NCI-H2227 (cell line): ENCODE results near the gene TSR1.
"Not testable (repeated sequence)": the region's sequence is repeated elsewhere in the genome, so short reads cannot be mapped to it uniquely, and the experiment has no call there.

Experiments
- DNase-seq: peaks from one replicate; lab custom pipeline; 2025; ENCODE audit not compliant: unreplicated experiment; lab: John Stamatoyannopoulos, UW

TSR1 gene

DNA sequence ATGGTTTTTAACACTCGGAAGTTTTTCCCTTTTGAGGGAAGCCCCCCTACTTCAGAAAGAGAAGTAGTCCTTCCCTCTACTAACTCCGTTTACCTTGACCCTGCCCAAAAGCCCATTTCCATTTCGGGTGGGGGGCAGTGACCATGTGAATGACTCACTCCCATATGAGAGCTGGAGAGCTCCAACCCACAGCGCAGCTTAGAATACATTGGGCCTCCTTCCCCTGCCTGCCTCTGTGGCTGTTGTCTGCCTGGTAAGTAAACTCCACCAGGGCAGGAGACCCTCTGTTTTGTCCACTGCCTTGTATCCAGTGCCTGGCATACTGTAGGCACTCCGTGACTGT is 2.0 kb upstream of the TSR1 start:
- peak; percentile 32 for DNase-seq

DNA sequence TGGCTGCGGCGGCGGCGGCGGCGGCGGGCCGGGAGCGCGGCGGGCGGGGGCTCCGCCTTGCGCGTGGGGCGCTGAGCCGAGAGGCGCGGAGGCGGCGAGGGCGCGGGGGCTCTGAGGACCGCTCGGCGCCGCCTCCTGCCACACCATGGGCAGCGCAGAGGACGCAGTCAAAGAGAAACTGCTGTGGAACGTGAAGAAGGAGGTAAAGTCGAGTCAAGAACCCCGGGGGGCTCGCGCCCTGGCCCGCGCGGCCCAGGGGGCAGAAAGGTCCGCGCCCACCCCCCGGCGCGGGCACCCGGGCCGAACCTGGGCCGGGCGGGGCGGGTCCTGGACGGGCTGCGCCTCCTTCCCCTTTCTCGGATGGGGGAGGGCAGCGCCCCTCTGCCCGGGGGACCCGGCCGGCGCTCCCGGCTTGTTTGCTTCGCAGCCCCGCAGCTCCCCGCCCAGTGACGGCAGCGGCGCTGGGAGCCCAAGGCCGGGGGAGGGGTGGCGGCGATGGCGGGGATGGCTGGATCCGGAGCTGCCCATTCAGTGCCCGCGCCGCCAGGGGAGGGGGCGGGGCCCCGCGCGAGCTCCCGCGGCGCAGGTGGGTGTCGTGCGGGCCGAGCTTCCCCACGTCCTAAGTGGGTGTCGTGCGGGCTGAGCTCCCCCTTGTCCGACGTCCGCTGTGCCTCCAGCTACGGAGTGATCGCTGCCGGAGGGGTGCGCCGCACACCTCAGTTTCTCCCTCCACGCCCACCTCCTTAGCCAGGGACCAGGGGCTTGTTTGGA is 1.5 kb upstream of the TSR1 start:
- peak; percentile 66 for DNase-seq

DNA sequence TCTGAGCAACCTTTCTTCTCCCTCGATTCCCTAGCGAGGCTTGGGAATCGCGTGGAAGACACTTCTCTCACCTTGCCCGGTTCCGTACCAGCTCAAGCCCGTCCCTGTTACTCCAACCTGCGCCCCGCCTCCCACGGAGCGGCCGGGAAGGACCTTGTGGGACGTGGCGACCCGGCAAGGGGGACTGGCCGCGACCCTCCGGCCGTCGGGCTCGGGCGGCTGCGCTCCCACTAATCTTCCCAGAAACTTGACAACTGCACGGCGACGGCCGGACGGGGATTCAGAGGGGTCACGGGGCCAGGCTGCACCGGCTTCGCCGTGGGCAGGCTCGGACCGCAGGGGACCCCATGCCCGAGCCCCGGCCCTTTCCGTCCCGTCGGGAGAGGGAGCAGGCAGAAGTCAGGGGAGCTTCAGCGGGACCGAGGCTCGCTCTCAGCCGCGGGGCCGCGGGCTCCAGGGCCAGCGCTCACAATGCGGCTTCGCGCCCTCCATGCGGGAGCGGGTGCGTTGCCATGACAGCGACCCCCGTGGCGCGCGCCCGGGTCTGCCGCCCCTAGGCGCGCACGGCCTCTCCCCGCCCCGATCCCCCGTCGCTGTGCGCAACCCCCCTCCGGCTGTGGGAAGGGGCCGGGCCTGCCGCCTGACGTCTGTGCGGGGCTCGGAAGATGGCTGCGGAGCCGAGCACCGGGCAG is 741 bp upstream of the TSR1 start, which contains the start of gene SGSM2:
Gene SGSM2, plus strand, starts transcription at position 650 of the 692 bp plus-strand sequence. CDS start 188 bp downstream, outside the sequence.
- DNase-seq: peak; percentile 68

DNA sequence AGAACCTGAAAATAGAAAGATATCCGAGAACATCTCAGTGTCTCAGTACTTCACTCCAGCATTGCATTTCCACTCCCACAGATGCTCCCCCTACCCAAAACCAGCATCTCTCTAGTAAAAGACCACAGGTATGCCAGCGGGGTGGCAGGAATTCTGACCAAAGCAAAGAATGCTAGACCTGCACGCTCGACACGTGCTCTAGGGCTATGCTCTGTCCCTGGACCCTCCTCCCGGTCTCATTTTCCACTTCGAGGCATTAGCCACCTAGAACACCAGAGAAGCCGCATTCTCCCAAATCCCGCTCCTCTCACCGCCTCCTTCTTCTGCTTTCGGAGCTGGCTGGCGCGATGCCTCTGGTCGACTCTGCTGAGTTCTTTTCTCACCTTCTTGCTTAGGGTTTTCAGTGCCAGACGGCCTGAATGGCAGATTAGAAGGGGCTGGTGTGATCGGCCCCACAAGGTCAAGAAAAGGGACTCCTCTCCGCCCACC is 487 bp downstream of the TSR1 start:
- DNase-seq: no peak

DNA sequence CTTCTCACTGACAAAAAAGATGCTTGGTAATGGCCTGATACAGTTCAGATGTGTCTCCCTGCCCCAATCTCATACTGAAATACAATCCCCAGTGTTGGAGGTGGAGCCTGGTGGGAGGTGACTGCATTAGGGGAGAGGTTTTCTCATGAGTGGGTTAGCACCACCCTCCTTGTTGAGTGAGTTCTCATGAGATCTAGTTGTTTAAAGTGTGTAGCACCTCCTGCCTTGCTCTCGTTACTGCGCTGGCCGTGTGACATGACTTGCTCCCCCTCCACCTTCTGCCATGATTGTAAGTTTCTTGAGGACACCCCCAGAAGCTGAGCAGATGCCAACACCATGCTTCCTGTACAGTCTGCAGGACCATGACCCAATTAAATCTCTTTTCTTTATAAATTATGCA is 5.0 kb downstream of the TSR1 start:
- no peak for DNase-seq

DNA sequence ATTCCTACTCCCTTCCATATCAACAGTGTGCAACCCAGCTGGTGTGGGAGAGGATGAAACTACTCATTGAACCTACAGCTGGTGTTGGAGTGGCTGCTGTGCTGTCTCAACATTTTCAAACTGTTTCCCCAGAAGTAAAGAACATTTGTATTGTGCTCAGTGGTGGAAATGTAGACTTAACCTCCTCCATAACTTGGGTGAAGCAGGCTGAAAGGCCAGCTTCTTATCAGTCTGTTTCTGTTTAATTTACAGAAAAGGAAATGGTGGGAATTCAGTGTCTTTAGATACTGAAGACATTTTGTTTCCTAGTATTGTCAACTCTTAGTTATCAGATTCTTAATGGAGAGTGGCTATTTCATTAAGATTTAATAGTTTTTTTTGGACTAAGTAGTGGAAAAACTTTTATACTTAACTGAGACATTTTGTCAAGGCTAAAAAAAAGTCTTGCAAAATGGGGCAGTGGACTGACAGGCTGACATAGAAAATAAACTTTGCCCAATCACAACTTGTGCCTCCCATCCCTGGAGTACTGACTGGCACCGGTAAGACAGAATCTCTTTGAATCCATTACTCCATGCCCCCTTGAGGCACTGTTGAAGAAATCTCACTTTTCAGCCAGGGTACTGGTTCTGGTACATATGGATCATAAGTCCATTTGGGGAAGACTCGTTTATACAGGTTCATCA is 12.5 kb downstream of the TSR1 start:
- no peak for DNase-seq

DNA sequence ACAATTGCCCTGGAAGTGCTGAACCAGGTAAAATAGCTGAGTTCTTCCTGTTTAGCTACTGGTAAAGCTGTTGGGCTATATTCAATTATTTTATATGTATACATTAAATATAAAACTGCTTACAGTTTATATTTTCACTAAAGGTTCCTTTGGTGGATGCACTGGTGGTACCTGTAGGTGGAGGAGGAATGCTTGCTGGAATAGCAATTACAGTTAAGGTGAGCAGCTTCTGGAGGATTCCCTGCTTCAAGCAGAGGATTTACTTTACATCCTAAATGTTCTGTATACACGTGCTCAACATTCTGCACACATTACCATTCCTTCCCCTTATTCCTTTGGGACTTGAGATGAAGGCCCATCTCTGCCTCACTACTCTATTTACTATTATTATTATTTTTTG is 14.9 kb downstream of the TSR1 start:
- no peak for DNase-seq

DNA sequence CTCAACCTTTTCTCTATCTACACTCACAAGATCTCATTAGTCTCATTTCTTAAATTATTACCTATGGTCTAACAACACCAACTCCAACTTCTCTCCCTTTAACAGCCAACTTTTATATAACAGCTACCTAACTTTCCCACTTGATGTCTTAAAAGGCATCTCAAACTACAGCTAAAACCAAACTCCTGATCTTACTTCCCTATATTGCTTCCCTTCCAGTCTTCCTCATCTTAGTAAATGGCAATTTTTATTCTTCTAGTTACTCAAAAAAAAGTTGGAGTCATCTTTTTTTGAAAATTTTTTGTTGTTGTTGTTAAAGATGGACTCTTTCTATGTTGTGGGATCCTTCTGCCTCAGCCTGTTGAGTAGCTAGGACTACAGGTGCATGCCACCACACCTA is 17.2 kb downstream of the TSR1 start:
- DNase-seq: no peak

DNA sequence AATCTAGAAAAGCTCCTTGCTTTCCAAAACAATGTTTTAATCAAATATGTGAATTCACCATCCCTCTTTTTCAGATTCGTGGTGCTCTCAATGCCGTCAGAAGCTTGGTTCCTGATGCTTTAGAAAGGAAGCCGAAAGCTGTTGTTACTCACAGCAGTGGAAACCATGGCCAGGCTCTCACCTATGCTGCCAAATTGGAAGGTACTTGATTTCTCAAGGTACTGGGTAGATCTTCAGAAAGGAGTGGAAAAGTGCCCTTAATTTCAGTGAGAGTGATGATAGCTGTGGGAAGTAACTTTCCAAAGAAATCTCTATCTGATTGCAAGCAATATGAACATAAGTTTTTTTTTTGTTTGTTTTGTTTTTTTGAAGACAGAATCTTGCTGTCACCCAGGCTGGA is 18.5 kb downstream of the TSR1 start:
- DNase-seq: no peak

DNA sequence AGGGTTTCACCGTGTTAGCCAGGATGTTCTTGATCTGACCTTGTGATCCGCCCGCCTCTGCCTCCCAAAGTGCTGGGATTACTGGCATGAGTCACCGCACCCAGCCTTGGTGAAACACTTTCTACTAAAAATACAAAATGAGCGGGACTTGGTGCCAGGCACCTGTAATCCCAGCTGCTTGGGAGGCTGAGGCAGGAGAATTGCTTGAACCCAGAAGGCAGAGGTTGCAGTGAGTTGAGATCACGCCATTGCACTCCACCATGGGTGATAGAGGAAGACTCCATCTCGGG is 19.4 kb downstream of the TSR1 start:
- not testable (repeated sequence) for DNase-seq

DNA sequence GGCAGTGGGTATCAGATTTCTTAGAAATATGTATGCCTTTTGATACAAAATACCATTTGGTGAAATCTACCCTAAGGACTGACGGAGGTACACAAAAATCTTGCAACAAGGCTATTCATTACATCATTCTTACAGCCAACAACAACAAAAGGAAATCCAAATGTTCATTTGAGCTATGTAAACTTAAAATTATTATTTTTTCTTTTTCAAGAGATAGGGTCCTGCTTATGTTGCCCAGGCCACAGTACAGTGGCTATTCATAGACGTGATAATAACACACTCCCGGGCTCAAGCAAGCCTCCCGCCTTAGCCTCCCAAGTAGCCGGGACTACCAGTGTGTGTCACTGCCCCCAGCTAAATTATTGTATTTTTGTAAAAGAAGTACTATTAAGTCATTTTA is 23.5 kb downstream of the TSR1 start:
- DNase-seq: no peak

DNA sequence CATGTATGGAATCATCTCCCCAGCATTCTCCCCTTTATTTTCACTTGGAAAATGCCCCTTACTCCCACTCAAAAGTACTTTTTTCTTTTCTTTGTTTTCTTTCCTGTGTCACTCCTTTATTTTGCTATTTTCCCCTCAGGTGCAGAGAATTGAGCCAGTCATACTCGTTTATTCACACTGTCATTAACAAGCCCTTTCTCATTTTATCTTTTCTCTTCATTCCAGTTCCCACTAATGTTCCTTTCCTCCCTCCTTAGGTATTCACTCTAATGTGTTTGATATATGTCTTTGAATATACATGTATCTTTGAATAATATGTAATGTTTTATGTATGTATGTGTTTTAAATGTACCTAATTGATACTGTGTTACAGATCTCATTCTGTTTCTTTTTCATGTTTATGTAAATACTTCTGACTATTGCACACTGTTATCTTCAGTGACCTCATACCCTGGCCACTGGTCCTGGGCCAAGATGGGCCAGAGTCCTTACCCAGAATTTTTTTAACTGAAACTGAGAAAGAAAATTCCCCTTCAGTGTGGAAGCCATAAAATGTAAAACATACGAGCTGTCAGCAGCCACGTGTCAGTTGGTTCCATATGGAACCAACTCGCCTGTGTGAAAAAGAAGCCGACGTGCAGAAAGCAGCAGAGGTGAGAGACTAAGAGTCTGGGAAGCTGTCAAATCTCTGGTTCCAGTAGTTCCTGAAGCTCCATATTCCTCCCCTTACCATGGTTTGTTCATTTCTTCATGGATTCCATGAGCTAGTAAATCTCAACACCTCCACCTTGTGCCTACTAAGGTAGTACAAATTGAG is 26.7 kb downstream of the TSR1 start:
- no peak for DNase-seq

DNA sequence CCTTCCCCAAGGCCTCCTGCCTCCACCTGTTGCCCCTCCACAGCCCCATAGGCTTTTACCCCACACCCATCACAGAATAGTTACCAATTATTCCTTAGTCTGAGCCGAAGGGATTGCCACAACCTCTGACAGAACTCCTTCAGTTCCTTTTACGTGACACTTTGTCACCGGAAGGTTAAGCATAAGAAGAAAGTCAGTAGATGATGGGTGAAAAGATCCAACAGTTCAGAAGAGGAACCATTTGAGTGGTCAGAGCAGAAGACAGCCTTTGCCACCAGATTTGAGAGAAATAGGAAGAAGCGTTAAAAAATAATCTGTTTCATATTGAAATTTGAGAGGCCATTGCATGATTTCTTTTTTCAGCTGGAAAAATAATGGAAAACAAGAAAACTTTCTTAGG is 31.3 kb downstream of the TSR1 start:
- DNase-seq: no peak

DNA sequence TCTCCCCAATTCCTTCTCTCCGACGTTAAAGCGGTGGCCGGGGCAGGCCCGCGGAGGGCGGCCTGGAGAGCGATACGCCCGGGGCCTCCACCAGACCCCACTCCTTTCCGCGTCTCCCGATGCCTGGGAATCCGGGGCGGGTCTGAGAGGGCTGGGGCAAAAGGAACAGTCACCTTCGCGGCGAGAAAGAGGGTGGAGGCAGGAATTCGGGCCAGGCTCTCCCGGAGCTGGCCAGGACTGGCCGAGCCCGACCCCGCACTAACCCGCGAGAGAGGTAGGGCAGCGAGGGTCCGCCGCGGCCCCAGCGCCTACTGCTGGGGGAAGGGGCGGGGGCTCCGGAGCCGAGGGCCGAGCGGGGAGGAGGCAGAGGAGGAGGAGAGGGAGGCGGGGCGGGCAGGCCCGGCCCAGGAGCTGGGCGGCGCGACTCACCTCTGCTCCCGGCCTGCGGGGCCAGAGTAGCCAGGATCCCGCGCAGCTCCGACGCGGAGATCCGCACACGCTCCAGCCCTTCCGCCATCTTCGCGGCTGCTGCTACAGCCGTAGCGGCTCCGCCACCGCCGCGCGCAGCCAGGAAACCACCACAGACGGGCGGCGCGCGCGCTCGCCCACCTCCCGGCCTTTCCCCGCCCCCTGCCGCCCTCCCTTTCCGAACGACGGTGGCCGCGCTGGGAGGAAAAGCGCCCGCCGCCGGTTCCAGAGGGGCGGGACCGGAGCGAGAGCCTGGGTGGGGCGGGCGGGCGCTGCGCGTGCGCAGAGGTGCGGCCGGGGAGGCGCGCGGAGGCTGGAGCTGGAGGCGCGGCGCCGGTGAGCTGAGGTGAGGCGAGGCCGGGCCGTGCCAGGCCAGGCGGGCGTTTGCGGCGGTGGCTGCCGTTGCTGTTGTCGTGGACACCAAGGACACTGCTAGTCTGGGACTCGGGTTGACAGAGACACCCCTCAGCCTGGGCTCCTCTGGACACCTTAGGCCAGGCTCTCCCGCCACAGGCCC is 32.8 kb downstream of the TSR1 start, which contains the start of the genes SMG6 and SRR:
Gene SMG6, minus strand, starts transcription at position 582 of the 985 bp plus-strand sequence. Its CDS starts 65 bp downstream, at position 517.
Gene SRR, plus strand, starts transcription at position 747 of the 985 bp plus-strand sequence. CDS start 11,611 bp downstream, outside the sequence.
- DNase-seq: peak; percentile 93

DNA sequence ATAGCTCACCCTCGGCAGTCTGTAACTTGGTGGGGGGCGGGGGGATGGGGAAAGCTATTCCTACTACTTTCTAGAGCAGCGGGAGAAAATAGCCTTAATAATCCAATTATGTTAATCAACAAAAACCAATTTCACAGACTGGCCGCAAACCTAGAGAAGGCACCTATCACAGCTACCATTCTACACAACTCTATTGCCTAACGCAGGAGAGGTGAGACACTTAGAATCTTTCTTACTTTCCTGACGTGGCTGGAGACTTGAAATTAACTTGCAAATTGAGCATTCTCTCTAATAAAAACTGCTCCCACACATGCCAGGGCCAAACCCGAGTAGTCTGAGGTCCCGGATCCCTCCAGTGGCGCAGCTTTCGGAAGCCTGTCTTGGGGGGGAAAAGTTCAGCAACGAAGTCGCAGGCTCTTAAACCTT is 33.5 kb downstream of the TSR1 start:
- DNase-seq: no peak

DNA sequence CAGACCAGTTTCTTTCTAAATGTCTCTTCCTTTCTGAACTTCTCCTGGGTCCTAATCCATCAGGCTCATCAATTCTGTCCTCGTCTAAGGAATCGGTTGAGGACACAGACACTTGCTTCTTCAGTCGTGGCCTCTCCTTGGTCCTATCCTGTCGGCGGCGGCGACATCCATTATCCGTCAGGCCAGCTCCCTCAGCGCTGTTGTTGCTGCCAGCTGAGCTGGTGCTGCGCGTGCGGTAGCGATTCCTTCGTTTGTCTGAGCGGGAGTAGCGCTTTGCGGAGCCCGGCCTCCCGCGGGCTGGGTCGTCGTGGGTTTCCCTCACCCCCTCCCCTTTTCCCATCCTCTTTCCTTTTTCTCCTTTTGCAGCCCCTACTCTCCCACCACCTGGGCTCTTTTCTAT is 36.5 kb downstream of the TSR1 start:
- no peak for DNase-seq

DNA sequence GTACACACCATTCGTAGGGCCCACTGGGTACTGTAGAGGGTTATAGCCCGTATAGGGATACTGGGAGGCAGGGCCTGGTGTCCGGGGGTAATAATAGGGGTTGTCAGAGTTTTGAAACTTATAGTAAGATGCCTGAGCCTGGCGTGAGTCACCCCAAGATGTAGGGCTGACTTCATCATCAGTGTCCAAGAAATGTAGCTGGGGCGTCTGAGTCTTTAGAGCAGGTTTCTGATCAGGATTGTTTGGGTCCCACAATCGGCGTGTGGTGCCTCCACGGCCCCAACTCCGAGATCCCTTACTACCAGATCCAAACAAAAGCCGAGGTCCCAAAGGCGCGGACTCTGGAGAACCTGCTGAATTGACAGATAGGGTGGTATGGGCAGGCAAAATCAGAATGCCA is 37.1 kb downstream of the TSR1 start:
- no peak for DNase-seq

DNA sequence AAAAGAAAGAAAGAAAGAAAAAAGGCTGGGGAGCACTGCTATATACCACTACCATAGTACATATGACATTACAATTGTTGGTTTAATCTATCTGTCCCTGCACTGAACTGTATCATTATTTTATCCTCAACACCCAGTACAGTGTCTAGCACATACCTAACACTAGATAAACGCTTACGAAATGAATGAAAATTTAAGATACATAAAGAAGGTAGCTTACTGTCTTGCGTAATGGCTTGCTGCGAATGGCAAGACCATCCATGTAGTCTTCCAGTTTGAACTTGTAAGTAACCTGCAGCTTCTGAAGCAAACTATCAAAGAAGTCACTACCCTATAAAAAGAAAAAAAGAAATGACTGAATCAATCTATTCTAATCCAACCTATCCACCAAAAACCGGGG is 39.2 kb downstream of the TSR1 start:
- no peak for DNase-seq

DNA sequence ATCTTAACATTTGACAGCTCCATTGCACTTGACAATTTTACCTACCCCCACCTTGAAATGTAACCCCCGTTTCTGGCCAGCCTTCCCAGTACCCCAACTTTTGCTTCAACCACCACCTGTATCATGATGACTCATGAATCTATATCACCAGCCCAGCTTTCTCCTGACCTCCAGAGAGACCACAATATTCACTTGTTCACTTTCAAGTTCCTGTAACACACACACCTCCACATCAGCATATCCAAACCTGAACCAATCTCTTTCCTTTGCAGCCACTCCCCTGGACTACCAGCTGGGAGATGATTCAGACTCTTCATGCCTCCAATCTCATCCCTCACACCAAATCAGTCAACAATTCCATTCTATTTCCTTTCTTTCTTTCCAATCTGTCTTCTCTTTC is 40.7 kb downstream of the TSR1 start:
- DNase-seq: no peak

DNA sequence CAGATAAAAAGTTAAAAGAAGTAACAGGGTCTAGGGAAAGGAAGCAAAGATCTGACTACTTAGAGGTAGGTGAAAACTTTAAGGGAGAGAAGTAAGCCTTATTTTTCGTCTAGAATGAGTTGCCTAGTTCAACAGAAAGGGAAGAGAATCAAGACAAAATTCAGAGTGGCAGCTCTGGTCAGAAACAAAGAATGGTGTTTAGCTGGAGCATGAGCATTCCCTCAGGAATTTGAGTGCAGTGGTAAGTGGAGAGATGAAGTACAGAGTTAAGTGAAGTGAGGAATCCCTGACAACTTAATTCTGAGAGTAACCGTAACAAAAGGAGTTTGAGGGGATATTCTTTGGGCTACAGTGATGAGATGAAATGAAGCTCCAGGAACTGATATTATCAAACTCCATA is 44.2 kb downstream of the TSR1 start:
- no peak for DNase-seq
